HEK293 (cell line): ENCODE results near the gene CELF4.

Experiments
- EGR2 ChIP-seq: fragments of 450-650 bp; formaldehyde crosslinking; IDR thresholded peaks from 2 replicates; pipeline ENCODE4 v1.5.1; 2016; ENCODE audit warnings: low read depth, missing biosample characterization, missing genetic modification characterization
- GFI1B ChIP-seq: fragments of 450-650 bp; formaldehyde crosslinking; IDR thresholded peaks from 2 replicates; pipeline ENCODE4 v1.5.1; 2016; ENCODE audit warnings: missing biosample characterization, missing genetic modification characterization
- HOXC10 ChIP-seq: sonication (generic); formaldehyde crosslinking; IDR thresholded peaks from 2 replicates; pipeline ENCODE4 v1.8.1; 2023; ENCODE audit warnings: mild to moderate bottlenecking, missing genetic modification reagents
- HOXD13 ChIP-seq: sonication (generic); formaldehyde crosslinking; IDR thresholded peaks from 2 replicates; pipeline ENCODE4 v1.8.0; 2022; ENCODE audit warnings: missing genetic modification reagents, borderline replicate concordance
- KLF1 ChIP-seq: fragments of 450-650 bp; formaldehyde crosslinking; IDR thresholded peaks from 2 replicates; pipeline ENCODE4 v1.5.1; 2016; ENCODE audit warnings: missing biosample characterization, missing genetic modification characterization
- KLF16 ChIP-seq: fragments of 450-650 bp; formaldehyde crosslinking; IDR thresholded peaks from 2 replicates; pipeline ENCODE4 v1.5.1; 2017; ENCODE audit warnings: missing biosample characterization, missing genetic modification characterization
- MEIS1 ChIP-seq: sonication (generic); formaldehyde crosslinking; IDR thresholded peaks from 2 replicates; pipeline ENCODE4 v1.8.1; 2022; ENCODE audit warnings: missing genetic modification reagents, mild to moderate bottlenecking, borderline replicate concordance
- OVOL3 ChIP-seq: fragments of 450-650 bp; formaldehyde crosslinking; IDR thresholded peaks from 2 replicates; pipeline ENCODE4 v1.5.1; 2016; ENCODE audit warnings: missing biosample characterization, missing genetic modification characterization
- PATZ1 ChIP-seq: fragments of 450-650 bp; formaldehyde crosslinking; IDR thresholded peaks from 2 replicates; pipeline ENCODE4 v1.5.1; 2016; ENCODE audit warnings: missing biosample characterization, missing genetic modification characterization
- PRDM1 ChIP-seq: fragments of 450-650 bp; formaldehyde crosslinking; IDR thresholded peaks from 2 replicates; pipeline ENCODE4; 2016; ENCODE audit warnings: missing biosample characterization, missing genetic modification characterization
- SCRT1 ChIP-seq: fragments of 450-650 bp; formaldehyde crosslinking; IDR thresholded peaks from 2 replicates; pipeline ENCODE4 v1.5.1; 2016; ENCODE audit warnings: missing biosample characterization, missing genetic modification characterization, borderline replicate concordance
- SETDB1 ChIP-seq: IDR thresholded peaks from one replicate; pipeline ENCODE4 v1.6.1; 2017; ENCODE audit warnings: mild to moderate bottlenecking, low read length, moderate library complexity, mixed read lengths; ENCODE audit not compliant: insufficient read length
- SP7 ChIP-seq: fragments of 450-650 bp; formaldehyde crosslinking; IDR thresholded peaks from 2 replicates; pipeline ENCODE4 v1.5.1; 2016; ENCODE audit warnings: missing biosample characterization, missing genetic modification characterization
- WT1 ChIP-seq: fragments of 450-650 bp; formaldehyde crosslinking; IDR thresholded peaks from 2 replicates; pipeline ENCODE4 v1.5.1; 2016; ENCODE audit warnings: missing biosample characterization, missing genetic modification characterization
- ZFHX2 ChIP-seq: fragments of 450-650 bp; formaldehyde crosslinking; conservative IDR thresholded peaks from 2 replicates; pipeline ENCODE4 v1.5.1; 2016; ENCODE audit warnings: missing biosample characterization, missing genetic modification characterization
- ZFP37 ChIP-seq: fragments of 450-650 bp; formaldehyde crosslinking; IDR thresholded peaks from 2 replicates; pipeline ENCODE4 v1.5.1; 2016; ENCODE audit warnings: missing biosample characterization, missing genetic modification characterization
- ZIC2 ChIP-seq: fragments of 450-650 bp; formaldehyde crosslinking; IDR thresholded peaks from 2 replicates; pipeline ENCODE4 v1.5.1; 2016; ENCODE audit warnings: missing biosample characterization, missing genetic modification characterization
- ZNF10 ChIP-seq: fragments of 450-650 bp; formaldehyde crosslinking; IDR thresholded peaks from 2 replicates; pipeline ENCODE4 v1.5.1; 2017; ENCODE audit warnings: missing biosample characterization, missing genetic modification characterization
- ZNF18 ChIP-seq: fragments of 450-650 bp; formaldehyde crosslinking; IDR thresholded peaks from 2 replicates; pipeline ENCODE4 v1.5.1; 2016; ENCODE audit warnings: missing biosample characterization, missing genetic modification characterization
- ZNF202 ChIP-seq: fragments of 450-650 bp; formaldehyde crosslinking; IDR thresholded peaks from 2 replicates; pipeline ENCODE4 v1.5.1; 2016; ENCODE audit warnings: missing biosample characterization, missing genetic modification characterization, borderline replicate concordance
- ZNF26 ChIP-seq: fragments of 450-650 bp; formaldehyde crosslinking; IDR thresholded peaks from 2 replicates; pipeline ENCODE4 v1.5.1; 2016; ENCODE audit warnings: missing biosample characterization, missing genetic modification characterization
- ZNF311 ChIP-seq: fragments of 450-650 bp; formaldehyde crosslinking; IDR thresholded peaks from 2 replicates; pipeline ENCODE4 v1.5.1; 2017; ENCODE audit warnings: missing biosample characterization, missing genetic modification characterization, borderline replicate concordance
- ZNF394 ChIP-seq: fragments of 450-650 bp; formaldehyde crosslinking; IDR thresholded peaks from 2 replicates; pipeline ENCODE4 v1.5.1; 2016; ENCODE audit warnings: missing biosample characterization, missing genetic modification characterization, mild to moderate bottlenecking, moderate library complexity, borderline replicate concordance
- ZNF398 ChIP-seq: fragments of 450-650 bp; formaldehyde crosslinking; IDR thresholded peaks from 2 replicates; pipeline ENCODE4 v1.5.1; 2017; ENCODE audit warnings: missing biosample characterization, missing genetic modification characterization
- ZNF426 ChIP-seq: fragments of 450-650 bp; formaldehyde crosslinking; IDR thresholded peaks from 2 replicates; pipeline ENCODE4 v1.5.1; 2017; ENCODE audit warnings: missing biosample characterization, missing genetic modification characterization, mild to moderate bottlenecking, inconsistent platforms, moderate library complexity
- ZNF501 ChIP-seq: fragments of 450-650 bp; formaldehyde crosslinking; IDR thresholded peaks from 2 replicates; pipeline ENCODE4 v1.5.1; 2016; ENCODE audit warnings: missing biosample characterization, missing genetic modification characterization
- ZNF510 ChIP-seq: fragments of 450-650 bp; formaldehyde crosslinking; IDR thresholded peaks from 2 replicates; pipeline ENCODE4 v1.5.1; 2018; ENCODE audit warnings: mild to moderate bottlenecking, missing genetic modification characterization, missing biosample characterization; ENCODE audit not compliant: insufficient replicate concordance
- ZNF639 ChIP-seq: fragments of 450-650 bp; formaldehyde crosslinking; IDR thresholded peaks from 2 replicates; pipeline ENCODE4 v1.5.1; 2016; ENCODE audit warnings: missing biosample characterization, missing genetic modification characterization
- ZNF692 ChIP-seq: fragments of 450-650 bp; formaldehyde crosslinking; IDR thresholded peaks from 2 replicates; pipeline ENCODE4 v1.5.1; 2016; ENCODE audit warnings: missing biosample characterization, missing genetic modification characterization
- ZNF747 ChIP-seq: fragments of 450-650 bp; formaldehyde crosslinking; IDR thresholded peaks from 2 replicates; pipeline ENCODE4 v1.5.1; 2016; ENCODE audit warnings: missing biosample characterization, missing genetic modification characterization
- ZNF768 ChIP-seq: fragments of 450-650 bp; formaldehyde crosslinking; IDR thresholded peaks from 2 replicates; pipeline ENCODE4 v1.5.1; 2018; ENCODE audit warnings: missing biosample characterization, mild to moderate bottlenecking, missing genetic modification characterization

The CELF4 gene

GRCh38 chr18:37574113-37574512 is 8.5 kb upstream of the CELF4 start (continued):
- 0 out of 2 replicates have a peak, but pooled peaks have one; percentile 67 for TF ChIP-seq ZFP37 (tag by site-specific recombination)
- TF ChIP-seq ZNF747 (tag by site-specific recombination), result no peak
- TF ChIP-seq HOXC10 (CRISPR knock-in tag), result no peak
- no peak for TF ChIP-seq GFI1B (tag by site-specific recombination)
- TF ChIP-seq ZNF398 (tag by site-specific recombination), result peak; percentile 92
- peak; percentile 66; the same call in 1 of the 2 replicates for TF ChIP-seq ZNF692 (tag by site-specific recombination)
- TF ChIP-seq ZNF501, result 0 out of 2 replicates have a peak, but pooled peaks have one; percentile 46
- TF ChIP-seq WT1 (tag by site-specific recombination), result peak; percentile 57
- TF ChIP-seq SETDB1, result no peak
- no peak for TF ChIP-seq ZNF510 (tag by site-specific recombination)
- no peak for TF ChIP-seq ZNF18 (tag by site-specific recombination)
- TF ChIP-seq ZNF426 (tag by site-specific recombination), result no peak
- no peak for TF ChIP-seq ZNF311 (tag by site-specific recombination)
- no peak for TF ChIP-seq ZNF202 (tag by site-specific recombination)
- TF ChIP-seq KLF16 (tag by site-specific recombination), result 0 out of 2 replicates have a peak, but pooled peaks have one; percentile 54
- TF ChIP-seq OVOL3 (tag by site-specific recombination), result no peak
- peak; percentile 89 for TF ChIP-seq EGR2 (tag by site-specific recombination)
- no peak for TF ChIP-seq SCRT1 (tag by site-specific recombination)
- TF ChIP-seq SP7, result peak; percentile 73
- TF ChIP-seq MEIS1 (CRISPR knock-in tag), result no peak
- TF ChIP-seq PATZ1, result peak; percentile 82
- 0 out of 2 replicates have a peak, but pooled peaks have one; percentile 28 for TF ChIP-seq PRDM1 (tag by site-specific recombination)
- TF ChIP-seq ZFHX2, result peak; percentile 94
- TF ChIP-seq ZNF26 (tag by site-specific recombination), result no peak
- TF ChIP-seq ZNF639 (tag by site-specific recombination), result no peak
- 0 out of 2 replicates have a peak, but pooled peaks have one; percentile 30 for TF ChIP-seq ZIC2 (tag by site-specific recombination)
- TF ChIP-seq ZNF10 (tag by site-specific recombination), result no peak
- TF ChIP-seq KLF1 (tag by site-specific recombination), result peak; percentile 67
- no peak for TF ChIP-seq ZNF768 (tag by site-specific recombination)
- peak; percentile 27; the same call in 1 of the 2 replicates for TF ChIP-seq ZNF394 (tag by site-specific recombination)
- TF ChIP-seq HOXD13 (CRISPR knock-in tag), result no peak
